Measurements from ENCODE around the gene PRPH2. TPM values are rescaled to one million over a fixed set of nuclear protein-coding genes. Genes with fewer than 3 reads are reported as not detected.

PRPH2 gene
- total RNA-seq, 1 experiment from 2014 or later: not detected

DNA sequence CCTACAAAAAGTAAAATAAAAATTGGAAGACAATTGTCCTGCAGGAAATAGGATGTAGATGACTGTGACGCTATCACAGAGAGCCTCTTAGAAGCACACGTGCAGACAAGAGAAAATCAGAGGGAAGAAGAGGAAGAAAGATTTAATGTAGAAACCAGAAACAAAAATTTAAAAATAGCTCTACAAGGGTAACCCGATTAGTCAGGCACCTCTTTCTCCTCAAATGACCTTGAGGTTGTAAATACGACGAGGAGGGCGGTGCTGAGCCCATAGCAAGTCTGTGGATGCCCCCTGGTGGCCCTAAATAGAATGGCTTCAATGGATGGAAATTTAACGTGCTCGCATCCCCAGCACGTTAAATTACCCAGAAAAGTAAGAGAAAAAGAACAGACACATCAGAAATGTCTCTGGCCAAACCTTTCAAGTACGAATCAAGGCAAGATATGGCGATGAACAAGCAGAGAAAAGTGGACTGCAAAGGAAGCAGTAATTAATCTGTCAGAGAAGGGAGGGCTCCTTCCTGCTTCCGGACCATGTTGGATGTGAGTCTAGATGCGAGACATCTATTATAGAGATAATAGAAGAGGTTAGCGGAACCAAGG, 4.2 kb upstream of the PRPH2 start:
- POLR2A ChIA-PET: interaction anchor here (0.6 kb wide), 1 partner anchor 145 kb away, joined by 9 read pairs; no protein-coding TSS in a partner anchor
- peaks cover 4% of the 10 kb centered on the region; the same call in 1 of the 2 replicates for H3K4me1 ChIP-seq (ENCODE audit: control insufficient read depth, insufficient read depth, low read length)
- no peaks in the 10 kb centered on the region for H3K27me3 ChIP-seq (ENCODE audit: control insufficient read depth, insufficient read depth, low read length)
- no peaks in the 10 kb centered on the region for H3K9me3 ChIP-seq (ENCODE audit: control insufficient read depth, insufficient read depth, low read depth, low read length)
- ATAC-seq (peak; percentile 94), DNase-seq (ENCODE audit: low read depth, low spot score) (no peak)
- H3K36me3 ChIP-seq (ENCODE audit: control insufficient read depth, insufficient read depth, low read length): no peaks in the 10 kb centered on the region
- H3K27ac ChIP-seq (ENCODE audit: low read length): no peak overlapping the region
- intact Hi-C loops (cut with micrococcal nuclease; ENCODE audit: unreplicated experiment): loop anchor here (1.0 to 5.0 kb wide), 2 partner anchors 65 to 151 kb away; partner anchors contain the start of gene RPL7L1
- TF ChIP-seq, protein P1, sequence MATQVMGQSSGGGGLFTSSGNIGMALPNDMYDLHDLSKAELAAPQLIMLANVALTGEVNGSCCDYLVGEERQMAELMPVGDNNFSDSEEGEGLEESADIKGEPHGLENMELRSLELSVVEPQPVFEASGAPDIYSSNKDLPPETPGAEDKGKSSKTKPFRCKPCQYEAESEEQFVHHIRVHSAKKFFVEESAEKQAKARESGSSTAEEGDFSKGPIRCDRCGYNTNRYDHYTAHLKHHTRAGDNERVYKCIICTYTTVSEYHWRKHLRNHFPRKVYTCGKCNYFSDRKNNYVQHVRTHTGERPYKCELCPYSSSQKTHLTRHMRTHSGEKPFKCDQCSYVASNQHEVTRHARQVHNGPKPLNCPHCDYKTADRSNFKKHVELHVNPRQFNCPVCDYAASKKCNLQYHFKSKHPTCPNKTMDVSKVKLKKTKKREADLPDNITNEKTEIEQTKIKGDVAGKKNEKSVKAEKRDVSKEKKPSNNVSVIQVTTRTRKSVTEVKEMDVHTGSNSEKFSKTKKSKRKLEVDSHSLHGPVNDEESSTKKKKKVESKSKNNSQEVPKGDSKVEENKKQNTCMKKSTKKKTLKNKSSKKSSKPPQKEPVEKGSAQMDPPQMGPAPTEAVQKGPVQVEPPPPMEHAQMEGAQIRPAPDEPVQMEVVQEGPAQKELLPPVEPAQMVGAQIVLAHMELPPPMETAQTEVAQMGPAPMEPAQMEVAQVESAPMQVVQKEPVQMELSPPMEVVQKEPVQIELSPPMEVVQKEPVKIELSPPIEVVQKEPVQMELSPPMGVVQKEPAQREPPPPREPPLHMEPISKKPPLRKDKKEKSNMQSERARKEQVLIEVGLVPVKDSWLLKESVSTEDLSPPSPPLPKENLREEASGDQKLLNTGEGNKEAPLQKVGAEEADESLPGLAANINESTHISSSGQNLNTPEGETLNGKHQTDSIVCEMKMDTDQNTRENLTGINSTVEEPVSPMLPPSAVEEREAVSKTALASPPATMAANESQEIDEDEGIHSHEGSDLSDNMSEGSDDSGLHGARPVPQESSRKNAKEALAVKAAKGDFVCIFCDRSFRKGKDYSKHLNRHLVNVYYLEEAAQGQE (IDR thresholded peaks at IDR 0.05; ENCODE audit: insufficient read depth in 1 of 2, low read depth in 2 of 2, low read length in 1 of 2): no peak
- TF ChIP-seq, protein P2, sequence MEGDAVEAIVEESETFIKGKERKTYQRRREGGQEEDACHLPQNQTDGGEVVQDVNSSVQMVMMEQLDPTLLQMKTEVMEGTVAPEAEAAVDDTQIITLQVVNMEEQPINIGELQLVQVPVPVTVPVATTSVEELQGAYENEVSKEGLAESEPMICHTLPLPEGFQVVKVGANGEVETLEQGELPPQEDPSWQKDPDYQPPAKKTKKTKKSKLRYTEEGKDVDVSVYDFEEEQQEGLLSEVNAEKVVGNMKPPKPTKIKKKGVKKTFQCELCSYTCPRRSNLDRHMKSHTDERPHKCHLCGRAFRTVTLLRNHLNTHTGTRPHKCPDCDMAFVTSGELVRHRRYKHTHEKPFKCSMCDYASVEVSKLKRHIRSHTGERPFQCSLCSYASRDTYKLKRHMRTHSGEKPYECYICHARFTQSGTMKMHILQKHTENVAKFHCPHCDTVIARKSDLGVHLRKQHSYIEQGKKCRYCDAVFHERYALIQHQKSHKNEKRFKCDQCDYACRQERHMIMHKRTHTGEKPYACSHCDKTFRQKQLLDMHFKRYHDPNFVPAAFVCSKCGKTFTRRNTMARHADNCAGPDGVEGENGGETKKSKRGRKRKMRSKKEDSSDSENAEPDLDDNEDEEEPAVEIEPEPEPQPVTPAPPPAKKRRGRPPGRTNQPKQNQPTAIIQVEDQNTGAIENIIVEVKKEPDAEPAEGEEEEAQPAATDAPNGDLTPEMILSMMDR (IDR thresholded peaks at IDR 0.05): peak; percentile 93
- no peak overlapping the region for H3K4me3 ChIP-seq (ENCODE audit: low read depth in 2 of 2, low read length in 2 of 2)
- CTCF ChIA-PET: interaction anchor here (0.8 to 1.1 kb wide), 3 partner anchors 27 to 66 kb away, joined by 3 to 6 read pairs (median 4); no protein-coding TSS in a partner anchor
- in situ Hi-C loops (cut with HindIII; ENCODE audit: low pct_unique_long_range_greater_than_20kb, low sequenced_read_pairs): no loop called here
- BruUV-seq (replicated peaks): no TSS peak

DNA sequence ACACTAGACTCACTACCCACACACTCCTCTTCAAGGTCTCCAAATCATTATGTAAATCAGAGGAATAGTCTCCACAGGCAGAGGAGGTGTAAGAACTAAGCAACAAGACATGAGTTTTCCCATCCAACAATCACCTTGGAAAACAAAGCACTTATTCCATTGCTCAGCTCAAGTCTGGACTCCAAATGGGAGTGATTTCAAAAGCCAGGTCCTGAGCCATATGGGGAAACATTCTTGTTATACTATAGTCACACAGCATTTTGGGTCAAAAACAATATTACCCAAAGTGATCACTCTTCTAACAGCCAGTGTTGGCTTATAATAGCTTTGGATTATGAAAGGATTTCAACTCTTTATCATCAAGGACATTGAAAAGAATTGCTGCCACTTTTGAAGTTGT, 3.6 kb upstream of the PRPH2 start:
- Histone ChIP-seq H3K36me3 (ENCODE audit: control insufficient read depth, insufficient read depth, low read length) (no peaks in the 10 kb centered on the region), H3K9me3 (ENCODE audit: control insufficient read depth, insufficient read depth, low read depth, low read length) (no peaks in the 10 kb centered on the region), H3K4me3 (ENCODE audit: low read depth in 2 of 2, low read length in 2 of 2) (no peak overlapping the region), H3K4me1 (ENCODE audit: control insufficient read depth, insufficient read depth, low read length) (peaks cover 4% of the 10 kb centered on the region; the same call in 1 of the 2 replicates), H3K27ac (ENCODE audit: low read length) (no peak overlapping the region), H3K27me3 (ENCODE audit: control insufficient read depth, insufficient read depth, low read length) (no peaks in the 10 kb centered on the region)
- no TSS peak for BruUV-seq (replicated peaks)
- intact Hi-C loops (cut with micrococcal nuclease; ENCODE audit: unreplicated experiment) (loop anchor here (1.0 to 5.0 kb wide), 2 partner anchors 65 to 151 kb away; partner anchors contain the start of gene RPL7L1), in situ Hi-C loops (cut with HindIII; ENCODE audit: low pct_unique_long_range_greater_than_20kb, low sequenced_read_pairs) (no loop called here)
- CTCF ChIA-PET: interaction anchor here (0.5 to 1.1 kb wide), 5 partner anchors 26 to 137 kb away, joined by 3 to 6 read pairs (median 4); no protein-coding TSS in a partner anchor
- POLR2A ChIA-PET: interaction anchor here (0.6 kb wide), 1 partner anchor 40 kb away, joined by 3 read pairs; no protein-coding TSS in a partner anchor
- ATAC-seq: no peak
- no peak for DNase-seq (ENCODE audit: low read depth, low spot score)
- TF ChIP-seq, protein P2 (IDR thresholded peaks at IDR 0.05): no peak
- TF ChIP-seq, protein P1 (IDR thresholded peaks at IDR 0.05; ENCODE audit: insufficient read depth in 1 of 2, low read depth in 2 of 2, low read length in 1 of 2): no peak
- TF ChIP-seq TCF7L2 (IDR thresholded peaks at IDR 0.05; ENCODE audit: low read depth, low read length) (no peak), POLR2AphosphoS5 (IDR thresholded peaks at IDR 0.05; ENCODE audit: low read depth, low read length) (no peak), SIN3A (IDR thresholded peaks at IDR 0.05; ENCODE audit: borderline replicate concordance, insufficient read depth, low read depth, low read length) (no peak)

All from Panc1 (cell line).